Pons (tissue), 1 donor: ENCODE data around the gene LSM11.

Source experiments
- DNase-seq: peaks from one replicate; pipeline ENCODE4 v3.0.0-alpha.2; 2016; ENCODE audit warnings: low spot score

LSM11 gene

GRCh38 chr5:157734436-157734835, 9.1 kb upstream of the LSM11 start:
- no peak for DNase-seq

GRCh38 chr5:157735991-157736390, 7.5 kb upstream of the LSM11 start:
- DNase-seq = no peak

GRCh38 chr5:157739388-157740228, 3.9 kb upstream of the LSM11 start:
- no peak for DNase-seq

GRCh38 chr5:157740229-157740610, 3.3 kb upstream of the LSM11 start:
- DNase-seq = no peak

- DNase-seq = no peak
Measured at GRCh38 chr5:157741131-157741530, 2.4 kb upstream of the LSM11 start.

GRCh38 chr5:157744051-157745011, 819 bp downstream of the LSM11 start:
- no peak for DNase-seq

GRCh38 chr5:157745041-157745456, 1.5 kb downstream of the LSM11 start:
- no peak for DNase-seq

- no peak for DNase-seq
Measured at GRCh38 chr5:157747173-157747740, 3.7 kb downstream of the LSM11 start.

- DNase-seq = no peak
Measured at GRCh38 chr5:157747766-157748700, 4.5 kb downstream of the LSM11 start.

- DNase-seq = no peak
Measured at GRCh38 chr5:157748760-157749461, 5.4 kb downstream of the LSM11 start.

- DNase-seq = no peak
Measured at GRCh38 chr5:157749462-157749799, 5.9 kb downstream of the LSM11 start.

- no peak for DNase-seq
Measured at GRCh38 chr5:157750320-157750719, 6.8 kb downstream of the LSM11 start.

GRCh38 chr5:157756122-157756521, 12.6 kb downstream of the LSM11 start:
- DNase-seq = no peak

- DNase-seq = no peak
Measured at GRCh38 chr5:157758706-157759105, 15.2 kb downstream of the LSM11 start.

GRCh38 chr5:157761690-157762621, 18.4 kb downstream of the LSM11 start:
- DNase-seq = peak; percentile 69

GRCh38 chr5:157764531-157764930, 21.0 kb downstream of the LSM11 start:
- DNase-seq = no peak

GRCh38 chr5:157766442-157766841, 22.9 kb downstream of the LSM11 start:
- no peak for DNase-seq

- no peak for DNase-seq
Measured at GRCh38 chr5:157766902-157767301, 23.4 kb downstream of the LSM11 start.

- no peak for DNase-seq
Measured at GRCh38 chr5:157767689-157768088, 24.2 kb downstream of the LSM11 start.

GRCh38 chr5:157770665-157771064, 27.2 kb downstream of the LSM11 start:
- DNase-seq = no peak
